ENCODE data around the gene DENND1A.

Gene DENND1A

GRCh38 chr9:123972618-123973017 is 42.7 kb upstream of the DENND1A start:
- no peak overlapping the region for H3K9ac ChIP-seq (ENCODE audit: low read depth, low read length, poor library complexity, severe bottlenecking)
- H3K4me2 ChIP-seq (ENCODE audit: low read depth, low read length, poor library complexity, severe bottlenecking): no peak overlapping the region
- H3K4me1 ChIP-seq (ENCODE audit: insufficient read depth, low read length, poor library complexity, severe bottlenecking): no peaks in the 10 kb centered on the region
- no peaks in the 10 kb centered on the region for H4K20me1 ChIP-seq (ENCODE audit: insufficient read depth, low read length, poor library complexity, severe bottlenecking)
- H3K9me3 ChIP-seq (ENCODE audit: insufficient read depth, low read depth, low read length): peaks cover 3% of the 10 kb centered on the region; the same call in 1 of the 2 replicates
- H3K27me3 ChIP-seq (ENCODE audit: insufficient read depth, low read length, poor library complexity, severe bottlenecking): no peaks in the 10 kb centered on the region
- no peak overlapping the region for H3K4me3 ChIP-seq (ENCODE audit: low read length, poor library complexity, severe bottlenecking)
- no peak for TF ChIP-seq EZH2phosphoT487 (IDR thresholded peaks at IDR 0.05; ENCODE audit: borderline replicate concordance)
- TF ChIP-seq CTCF (conservative IDR thresholded peaks at IDR 0.05; ENCODE audit: low read length): no peak
- H3K9me2 ChIP-seq (replicated peaks; ENCODE audit: low read depth, low read length): no peaks in the 10 kb centered on the region
- no peaks in the 10 kb centered on the region for H3K79me2 ChIP-seq (ENCODE audit: insufficient read depth, low read length)
- no peaks in the 10 kb centered on the region for H3F3A ChIP-seq (ENCODE audit: low read depth)
- no peaks in the 10 kb centered on the region for H3K36me3 ChIP-seq (ENCODE audit: insufficient read depth, low read length)
- no peak overlapping the region for H2AFZ ChIP-seq (ENCODE audit: low read length)

- Histone ChIP-seq H3K9me2 (replicated peaks; ENCODE audit: low read depth, low read length) (no peaks in the 10 kb centered on the region), H3F3A (ENCODE audit: low read depth) (no peaks in the 10 kb centered on the region), H3K9ac (ENCODE audit: low read depth, low read length, poor library complexity, severe bottlenecking) (no peak overlapping the region), H3K4me1 (ENCODE audit: insufficient read depth, low read length, poor library complexity, severe bottlenecking) (no peaks in the 10 kb centered on the region), H3K79me2 (ENCODE audit: insufficient read depth, low read length) (no peaks in the 10 kb centered on the region), H3K9me3 (ENCODE audit: insufficient read depth, low read depth, low read length) (no peaks in the 10 kb centered on the region; the same call in 1 of the 2 replicates), H3K4me3 (ENCODE audit: low read length, poor library complexity, severe bottlenecking) (no peak overlapping the region), H2AFZ (ENCODE audit: low read length) (no peak overlapping the region), H3K36me3 (ENCODE audit: insufficient read depth, low read length) (no peaks in the 10 kb centered on the region), H3K27me3 (ENCODE audit: insufficient read depth, low read length, poor library complexity, severe bottlenecking) (no peaks in the 10 kb centered on the region), H3K4me2 (ENCODE audit: low read depth, low read length, poor library complexity, severe bottlenecking) (no peak overlapping the region), H4K20me1 (ENCODE audit: insufficient read depth, low read length, poor library complexity, severe bottlenecking) (no peaks in the 10 kb centered on the region)
- TF ChIP-seq EZH2phosphoT487 (IDR thresholded peaks at IDR 0.05; ENCODE audit: borderline replicate concordance) (no peak), CTCF (conservative IDR thresholded peaks at IDR 0.05; ENCODE audit: low read length) (no peak)
Measured at GRCh38 chr9:123967323-123967722, 37.4 kb upstream of the DENND1A start.

- TF ChIP-seq EZH2phosphoT487 (IDR thresholded peaks at IDR 0.05; ENCODE audit: borderline replicate concordance): no peak
- TF ChIP-seq CTCF (conservative IDR thresholded peaks at IDR 0.05; ENCODE audit: low read length): no peak
- no peaks in the 10 kb centered on the region for H4K20me1 ChIP-seq (ENCODE audit: insufficient read depth, low read length, poor library complexity, severe bottlenecking)
- H3K79me2 ChIP-seq (ENCODE audit: insufficient read depth, low read length): no peaks in the 10 kb centered on the region
- no peak overlapping the region for H3K4me3 ChIP-seq (ENCODE audit: low read length, poor library complexity, severe bottlenecking)
- no peaks in the 10 kb centered on the region for H3F3A ChIP-seq (ENCODE audit: low read depth)
- H3K27me3 ChIP-seq (ENCODE audit: insufficient read depth, low read length, poor library complexity, severe bottlenecking): no peaks in the 10 kb centered on the region
- no peaks in the 10 kb centered on the region for H3K4me1 ChIP-seq (ENCODE audit: insufficient read depth, low read length, poor library complexity, severe bottlenecking)
- no peak overlapping the region for H3K9ac ChIP-seq (ENCODE audit: low read depth, low read length, poor library complexity, severe bottlenecking)
- no peaks in the 10 kb centered on the region for H3K9me2 ChIP-seq (replicated peaks; ENCODE audit: low read depth, low read length)
- H3K4me2 ChIP-seq (ENCODE audit: low read depth, low read length, poor library complexity, severe bottlenecking): no peak overlapping the region
- no peak overlapping the region for H2AFZ ChIP-seq (ENCODE audit: low read length)
- no peaks in the 10 kb centered on the region for H3K36me3 ChIP-seq (ENCODE audit: insufficient read depth, low read length)
- H3K9me3 ChIP-seq (ENCODE audit: insufficient read depth, low read depth, low read length): no peaks in the 10 kb centered on the region; the same call in 1 of the 2 replicates
Measured at GRCh38 chr9:123965801-123966686, 36.1 kb upstream of the DENND1A start.
